ENCODE data around the gene TBC1D4. TPM values are rescaled to one million over a fixed set of nuclear protein-coding genes. Genes with fewer than 3 reads are reported as not detected.

Gene TBC1D4
- total and polyA plus RNA-seq, 9 of the 15 experiments (the other 6 are each of a cell fraction or from before 2014, with no cell fraction given) = 2.8 to 12.3 (median 7.0) TPM

- Histone ChIP-seq H2AFZ (ENCODE audit: low read depth, low read length) (no peak overlapping the region), H3K79me2 (ENCODE audit: control insufficient read depth, insufficient read depth, low read length) (no peaks in the 10 kb centered on the region; the same call in 2 of the 3 replicates), H3K4me2 (ENCODE audit: insufficient read depth, low read length) (no peak overlapping the region), H3K9me3 (replicated peaks; ENCODE audit: control insufficient read depth, insufficient read depth, low read depth, low read length) (no peaks in the 10 kb centered on the region; the same call in 1 of the 2 replicates), H3K4me3 (no peak overlapping the region), H3K27ac (ENCODE audit: extremely low read depth, low read depth, low read length) (no peak overlapping the region), H3K9me1 (ENCODE audit: control insufficient read depth, insufficient read depth, low read length) (no peaks in the 10 kb centered on the region), H3K9ac (ENCODE audit: insufficient read depth in 1 of 2, low read depth in 2 of 2, low read length in 2 of 2) (no peak overlapping the region), H3K4me1 (replicated peaks in 1 of 2; ENCODE audit: control insufficient read depth in 2 of 2, insufficient read depth in 2 of 2, low read length in 2 of 2) (peaks cover 0 to 3% of the 10 kb centered on the region in 2 experiments; a peak in 2 of 5 replicates), H4K20me1 (replicated peaks; ENCODE audit: control insufficient read depth, insufficient read depth, low read length) (no peaks in the 10 kb centered on the region), H3K27me3 (ENCODE audit: control insufficient read depth in 2 of 2, insufficient read depth in 2 of 2, low read length in 2 of 2) (no peaks in the 10 kb centered on the region), H3K36me3 (ENCODE audit: control insufficient read depth, insufficient read depth, low read length) (no peaks in the 10 kb centered on the region)
- ChIA-PET CTCF (ENCODE audit: low intra/inter-chr PET ratio) (no interaction called here), POLR2A (no interaction called here)
- no peak for DNase-seq (ENCODE audit: extremely low read depth in 1 of 4, low spot score in 3 of 4)
- WGBS (ENCODE audit: insufficient coverage, low coverage, missing lambda C conversion rate) = 14% methylated on average over 5 of the region's 5 CpGs
- BruUV-seq (replicated peaks) = no TSS peak
- no peak for ATAC-seq
- intact Hi-C loops (cut with micrococcal nuclease) (no loop called here), in situ Hi-C loops (cut with MboI) (no loop called here)
- no peak for FAIRE-seq
- TF ChIP-seq HMBOX1 (IDR thresholded peaks at IDR 0.05) = peak; percentile 46; the same call in 1 of the 2 replicates
- no peak for TF ChIP-seq TAF9B (IDR thresholded peaks at IDR 0.05; ENCODE audit: partially characterized antibody)
Observed at GRCh38 chr13:75395066-75395465, 86.9 kb downstream of the TBC1D4 start.

DNA sequence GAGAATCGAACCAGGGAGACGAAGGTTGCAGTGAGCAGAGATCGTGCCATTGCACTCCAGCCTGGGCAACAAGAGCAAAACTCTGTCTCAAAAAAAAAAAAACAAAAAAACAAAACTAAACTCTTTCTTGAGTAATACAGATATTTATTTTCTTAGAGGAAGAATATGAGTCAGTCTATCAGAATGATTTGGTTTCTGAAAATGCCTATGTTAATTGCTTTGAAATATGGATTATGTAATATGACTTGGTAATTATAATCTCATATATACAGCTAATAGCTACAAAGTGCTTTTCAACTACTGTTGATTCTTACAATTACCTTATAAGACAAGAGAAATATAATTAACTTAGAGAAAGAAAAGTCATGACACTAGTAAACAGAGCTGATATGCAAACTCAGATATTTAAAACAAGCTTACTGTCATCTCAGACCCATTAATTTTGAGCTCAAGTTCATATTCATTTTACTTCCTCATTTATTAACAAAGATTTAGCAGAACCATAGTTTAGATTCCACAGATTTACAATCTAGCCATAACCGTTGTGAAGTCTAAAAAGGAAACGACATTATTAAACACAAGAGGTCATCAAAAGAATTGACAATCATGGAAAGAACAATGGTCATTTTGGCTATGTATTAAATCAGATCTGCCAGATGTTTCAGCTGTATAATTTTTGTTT lies 88.0 kb downstream of the TBC1D4 start:
- no peak overlapping the region for H3K27ac ChIP-seq (ENCODE audit: extremely low read depth, low read depth, low read length)
- H3K36me3 ChIP-seq (ENCODE audit: control insufficient read depth, insufficient read depth, low read length) = no peaks in the 10 kb centered on the region
- in situ Hi-C loops (cut with MboI) = no loop called here
- H3K79me2 ChIP-seq (ENCODE audit: control insufficient read depth, insufficient read depth, low read length) = no peaks in the 10 kb centered on the region; the same call in 2 of the 3 replicates
- BruUV-seq (replicated peaks) = no TSS peak
- FAIRE-seq (no peak), DNase-seq (ENCODE audit: extremely low read depth in 1 of 4, low spot score in 3 of 4) (no peak), ATAC-seq (no peak)
- H3K27me3 ChIP-seq (ENCODE audit: control insufficient read depth in 2 of 2, insufficient read depth in 2 of 2, low read length in 2 of 2) = no peaks in the 10 kb centered on the region
- 39% methylated on average over 4 of the region's 5 CpGs for WGBS (ENCODE audit: insufficient coverage, low coverage, missing lambda C conversion rate)
- POLR2A ChIA-PET = no interaction called here
- TF ChIP-seq, protein P1, sequence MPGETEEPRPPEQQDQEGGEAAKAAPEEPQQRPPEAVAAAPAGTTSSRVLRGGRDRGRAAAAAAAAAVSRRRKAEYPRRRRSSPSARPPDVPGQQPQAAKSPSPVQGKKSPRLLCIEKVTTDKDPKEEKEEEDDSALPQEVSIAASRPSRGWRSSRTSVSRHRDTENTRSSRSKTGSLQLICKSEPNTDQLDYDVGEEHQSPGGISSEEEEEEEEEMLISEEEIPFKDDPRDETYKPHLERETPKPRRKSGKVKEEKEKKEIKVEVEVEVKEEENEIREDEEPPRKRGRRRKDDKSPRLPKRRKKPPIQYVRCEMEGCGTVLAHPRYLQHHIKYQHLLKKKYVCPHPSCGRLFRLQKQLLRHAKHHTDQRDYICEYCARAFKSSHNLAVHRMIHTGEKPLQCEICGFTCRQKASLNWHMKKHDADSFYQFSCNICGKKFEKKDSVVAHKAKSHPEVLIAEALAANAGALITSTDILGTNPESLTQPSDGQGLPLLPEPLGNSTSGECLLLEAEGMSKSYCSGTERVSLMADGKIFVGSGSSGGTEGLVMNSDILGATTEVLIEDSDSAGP (CRISPR knock-in tag; IDR thresholded peaks at IDR 0.05) = no peak
- TF ChIP-seq DMBX1 (CRISPR knock-in tag; IDR thresholded peaks at IDR 0.05; ENCODE audit: borderline replicate concordance) (no peak), L3MBTL2 (IDR thresholded peaks at IDR 0.05) (no peak), ZNF41 (CRISPR knock-in tag; conservative IDR thresholded peaks at IDR 0.05) (no peak), PHF21A (IDR thresholded peaks at IDR 0.05; ENCODE audit: borderline replicate concordance, low read depth) (no peak), SAP30 (IDR thresholded peaks at IDR 0.05; ENCODE audit: borderline replicate concordance, insufficient read depth, low read depth, low read length, poor library complexity, severe bottlenecking) (no peak)
- TF ChIP-seq, protein P2, sequence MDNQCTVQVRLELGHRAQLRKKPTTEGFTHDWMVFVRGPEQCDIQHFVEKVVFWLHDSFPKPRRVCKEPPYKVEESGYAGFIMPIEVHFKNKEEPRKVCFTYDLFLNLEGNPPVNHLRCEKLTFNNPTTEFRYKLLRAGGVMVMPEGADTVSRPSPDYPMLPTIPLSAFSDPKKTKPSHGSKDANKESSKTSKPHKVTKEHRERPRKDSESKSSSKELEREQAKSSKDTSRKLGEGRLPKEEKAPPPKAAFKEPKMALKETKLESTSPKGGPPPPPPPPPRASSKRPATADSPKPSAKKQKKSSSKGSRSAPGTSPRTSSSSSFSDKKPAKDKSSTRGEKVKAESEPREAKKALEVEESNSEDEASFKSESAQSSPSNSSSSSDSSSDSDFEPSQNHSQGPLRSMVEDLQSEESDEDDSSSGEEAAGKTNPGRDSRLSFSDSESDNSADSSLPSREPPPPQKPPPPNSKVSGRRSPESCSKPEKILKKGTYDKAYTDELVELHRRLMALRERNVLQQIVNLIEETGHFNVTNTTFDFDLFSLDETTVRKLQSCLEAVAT (IDR thresholded peaks at IDR 0.05) = no peak
- CTCF ChIA-PET (ENCODE audit: low intra/inter-chr PET ratio) = no interaction called here
- H3K4me2 ChIP-seq (ENCODE audit: insufficient read depth, low read length) = no peak overlapping the region
- H2AFZ ChIP-seq (ENCODE audit: low read depth, low read length) = no peak overlapping the region
- H4K20me1 ChIP-seq (replicated peaks; ENCODE audit: control insufficient read depth, insufficient read depth, low read length) = no peaks in the 10 kb centered on the region
- no peaks in the 10 kb centered on the region for H3K9me1 ChIP-seq (ENCODE audit: control insufficient read depth, insufficient read depth, low read length)
- intact Hi-C loops (cut with micrococcal nuclease) = no loop called here
- H3K9ac ChIP-seq (ENCODE audit: insufficient read depth in 1 of 2, low read depth in 2 of 2, low read length in 2 of 2) = no peak overlapping the region
- no peaks in the 10 kb centered on the region; the same call in 1 of the 2 replicates for H3K9me3 ChIP-seq (replicated peaks; ENCODE audit: control insufficient read depth, insufficient read depth, low read depth, low read length)
- no peak overlapping the region for H3K4me3 ChIP-seq
- H3K4me1 ChIP-seq (replicated peaks in 1 of 2; ENCODE audit: control insufficient read depth in 2 of 2, insufficient read depth in 2 of 2, low read length in 2 of 2) = peaks cover 0 to 3% of the 10 kb centered on the region in 2 experiments; a peak in 2 of 5 replicates

Data from K562 (cell line).